ENCODE results near the gene ANO3.

DNA sequence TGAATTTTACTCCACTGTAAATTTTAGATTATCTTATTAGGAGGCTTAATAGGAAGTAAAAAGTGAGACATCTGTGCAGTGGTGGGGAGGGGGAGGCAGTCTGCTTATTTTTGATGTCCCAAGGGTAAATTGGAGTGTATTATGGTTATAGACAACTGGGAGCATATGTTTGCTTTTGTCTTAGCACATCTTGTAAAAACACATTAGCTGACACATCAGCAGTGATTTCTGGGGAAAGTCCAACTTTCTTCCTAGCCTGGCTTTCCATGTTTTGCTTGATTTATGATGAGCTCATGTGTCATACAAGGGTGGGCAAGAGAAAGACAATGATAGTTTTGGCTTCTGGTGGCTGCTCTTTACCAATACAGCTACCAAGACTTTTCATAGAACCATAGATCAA is 4.0 kb downstream of the ANO3 start:
- TF ChIP-seq, protein P1, sequence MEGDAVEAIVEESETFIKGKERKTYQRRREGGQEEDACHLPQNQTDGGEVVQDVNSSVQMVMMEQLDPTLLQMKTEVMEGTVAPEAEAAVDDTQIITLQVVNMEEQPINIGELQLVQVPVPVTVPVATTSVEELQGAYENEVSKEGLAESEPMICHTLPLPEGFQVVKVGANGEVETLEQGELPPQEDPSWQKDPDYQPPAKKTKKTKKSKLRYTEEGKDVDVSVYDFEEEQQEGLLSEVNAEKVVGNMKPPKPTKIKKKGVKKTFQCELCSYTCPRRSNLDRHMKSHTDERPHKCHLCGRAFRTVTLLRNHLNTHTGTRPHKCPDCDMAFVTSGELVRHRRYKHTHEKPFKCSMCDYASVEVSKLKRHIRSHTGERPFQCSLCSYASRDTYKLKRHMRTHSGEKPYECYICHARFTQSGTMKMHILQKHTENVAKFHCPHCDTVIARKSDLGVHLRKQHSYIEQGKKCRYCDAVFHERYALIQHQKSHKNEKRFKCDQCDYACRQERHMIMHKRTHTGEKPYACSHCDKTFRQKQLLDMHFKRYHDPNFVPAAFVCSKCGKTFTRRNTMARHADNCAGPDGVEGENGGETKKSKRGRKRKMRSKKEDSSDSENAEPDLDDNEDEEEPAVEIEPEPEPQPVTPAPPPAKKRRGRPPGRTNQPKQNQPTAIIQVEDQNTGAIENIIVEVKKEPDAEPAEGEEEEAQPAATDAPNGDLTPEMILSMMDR (conservative IDR thresholded peaks at IDR 0.05; ENCODE audit: low read depth in 2 of 2): no peak
- TF ChIP-seq CREB1 (CRISPR knock-in tag; IDR thresholded peaks at IDR 0.05; ENCODE audit: low read depth): no peak
- TF ChIP-seq POLR2AphosphoS5 (IDR thresholded peaks at IDR 0.05; ENCODE audit: low read depth): no peak
- TF ChIP-seq, protein P2, sequence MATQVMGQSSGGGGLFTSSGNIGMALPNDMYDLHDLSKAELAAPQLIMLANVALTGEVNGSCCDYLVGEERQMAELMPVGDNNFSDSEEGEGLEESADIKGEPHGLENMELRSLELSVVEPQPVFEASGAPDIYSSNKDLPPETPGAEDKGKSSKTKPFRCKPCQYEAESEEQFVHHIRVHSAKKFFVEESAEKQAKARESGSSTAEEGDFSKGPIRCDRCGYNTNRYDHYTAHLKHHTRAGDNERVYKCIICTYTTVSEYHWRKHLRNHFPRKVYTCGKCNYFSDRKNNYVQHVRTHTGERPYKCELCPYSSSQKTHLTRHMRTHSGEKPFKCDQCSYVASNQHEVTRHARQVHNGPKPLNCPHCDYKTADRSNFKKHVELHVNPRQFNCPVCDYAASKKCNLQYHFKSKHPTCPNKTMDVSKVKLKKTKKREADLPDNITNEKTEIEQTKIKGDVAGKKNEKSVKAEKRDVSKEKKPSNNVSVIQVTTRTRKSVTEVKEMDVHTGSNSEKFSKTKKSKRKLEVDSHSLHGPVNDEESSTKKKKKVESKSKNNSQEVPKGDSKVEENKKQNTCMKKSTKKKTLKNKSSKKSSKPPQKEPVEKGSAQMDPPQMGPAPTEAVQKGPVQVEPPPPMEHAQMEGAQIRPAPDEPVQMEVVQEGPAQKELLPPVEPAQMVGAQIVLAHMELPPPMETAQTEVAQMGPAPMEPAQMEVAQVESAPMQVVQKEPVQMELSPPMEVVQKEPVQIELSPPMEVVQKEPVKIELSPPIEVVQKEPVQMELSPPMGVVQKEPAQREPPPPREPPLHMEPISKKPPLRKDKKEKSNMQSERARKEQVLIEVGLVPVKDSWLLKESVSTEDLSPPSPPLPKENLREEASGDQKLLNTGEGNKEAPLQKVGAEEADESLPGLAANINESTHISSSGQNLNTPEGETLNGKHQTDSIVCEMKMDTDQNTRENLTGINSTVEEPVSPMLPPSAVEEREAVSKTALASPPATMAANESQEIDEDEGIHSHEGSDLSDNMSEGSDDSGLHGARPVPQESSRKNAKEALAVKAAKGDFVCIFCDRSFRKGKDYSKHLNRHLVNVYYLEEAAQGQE (IDR thresholded peaks at IDR 0.05; ENCODE audit: unreplicated experiment): no peak

Data from GM23338 (cell line).